HepG2 (cell line): Measurements from ENCODE around the gene LRIF1. TPM values are rescaled to one million over a fixed set of nuclear protein-coding genes. Genes with fewer than 3 reads are reported as not detected.
A peak's percentile ranks its signal among the peaks of the same experiment; 100 is the strongest.

Experiments used
- CREM ChIP-seq, 2 experiments: sonication (generic) in 1 of 2; formaldehyde crosslinking in 1 of 2; IDR thresholded peaks; 2 replicates each; pipeline versions ENCODE4 v1.4.0 to v1.6.1; 2016 to 2020; ENCODE audit warnings: antibody characterized with exemption in 1 of 2, mild to moderate bottlenecking in 1 of 2, missing genetic modification reagents in 1 of 2
- DNMT3B ChIP-seq: conservative IDR thresholded peaks from 2 replicates; pipeline ENCODE4 v1.6.1; 2016; ENCODE audit warnings: missing biosample characterization, control low read depth
- FOXA1 ChIP-seq, 2 experiments: fragments of 450-650 bp in 1 of 2; sonication (generic) in 1 of 2; formaldehyde crosslinking in 1 of 2; IDR thresholded peaks; 2 replicates each; pipeline versions ENCODE4 v1.4.0 to v1.6.1; 2016 to 2020; ENCODE audit warnings: missing genetic modification reagents in 1 of 2
- GMEB1 ChIP-seq: sonication (generic); formaldehyde crosslinking; IDR thresholded peaks from 2 replicates; pipeline ENCODE4 v1.5.1; 2020; ENCODE audit warnings: missing genetic modification reagents, mild to moderate bottlenecking, borderline replicate concordance
- KAT7 ChIP-seq: IDR thresholded peaks from 2 replicates; pipeline ENCODE4 v1.6.1; 2018; ENCODE audit warnings: borderline replicate concordance, missing compliant biosample characterization
- KIAA2018 ChIP-seq: sonication (generic); formaldehyde crosslinking; IDR thresholded peaks from 2 replicates; pipeline ENCODE4 v1.5.0; 2020; ENCODE audit warnings: mild to moderate bottlenecking, missing genetic modification reagents, borderline replicate concordance
- RFXAP ChIP-seq: sonication (generic); formaldehyde crosslinking; IDR thresholded peaks from 2 replicates; pipeline ENCODE4 v1.4.0; 2020; ENCODE audit warnings: missing genetic modification reagents, borderline replicate concordance
- SATB2 ChIP-seq: sonication (generic); formaldehyde crosslinking; IDR thresholded peaks from 2 replicates; pipeline ENCODE4 v1.5.0; 2020; ENCODE audit warnings: missing genetic modification reagents
- SNAI1 ChIP-seq: sonication (generic); formaldehyde crosslinking; IDR thresholded peaks from 2 replicates; pipeline ENCODE4 v1.5.0; 2020; ENCODE audit warnings: mild to moderate bottlenecking, missing genetic modification reagents, borderline replicate concordance
- TCF7 ChIP-seq: sonication (generic); IDR thresholded peaks from 2 replicates; pipeline ENCODE4 v1.6.1; 2016; ENCODE audit warnings: antibody characterized with exemption, low read depth
- ZNF253 ChIP-seq: sonication (generic); formaldehyde crosslinking; IDR thresholded peaks from 2 replicates; pipeline ENCODE4 v1.8.0; 2022; ENCODE audit warnings: mild to moderate bottlenecking, missing genetic modification reagents, borderline replicate concordance
- polyA plus RNA-seq, 8 experiments: library from polyadenylated mRNA; depleted of rRNA in 3 of 8; stranded (reverse) in 7 of 8; unstranded in 1 of 8; fragments of >200 nt; fragmentation: Illumina TruSeq in 4 of 8; extraction: Trizol in 4 of 8; gene quantifications; 2 replicates each; pipeline versions ENCODE4 v1.2.1 to v1.2.3, GENCODE V29; 2011 to 2016; ENCODE audit warnings: low read depth in 4 of 8, missing spikeins in 1 of 8, mixed read lengths in 1 of 8; ENCODE audit not compliant: insufficient read depth in 1 of 8
- total RNA-seq, 5 experiments: library from RNA; depleted of rRNA; stranded (reverse); fragments of >200 nt; fragmentation: Illumina TruSeq; extraction: Trizol; gene quantifications; 2 replicates each; pipeline ENCODE4 v1.2.3, GENCODE V29; 2016; ENCODE audit warnings: low read depth in 1 of 5
- TF ChIP-seq, protein P1 (sequence below): sonication (generic); formaldehyde crosslinking; IDR thresholded peaks from 2 replicates; pipeline ENCODE4 v1.8.0; 2022; ENCODE audit warnings: mild to moderate bottlenecking, missing genetic modification reagents, moderate library complexity
- TF ChIP-seq, protein P2 (sequence below): sonication (generic); formaldehyde crosslinking; IDR thresholded peaks from 2 replicates; pipeline ENCODE4 v1.9.0; 2022; ENCODE audit warnings: missing genetic modification reagents, mild to moderate bottlenecking, borderline replicate concordance

LRIF1 gene
- total and polyA plus RNA-seq, 2 of the 13 experiments (the other 11 are each of a cell fraction or from before 2014, with no cell fraction given), result 18.4 to 42.4 TPM

DNA sequence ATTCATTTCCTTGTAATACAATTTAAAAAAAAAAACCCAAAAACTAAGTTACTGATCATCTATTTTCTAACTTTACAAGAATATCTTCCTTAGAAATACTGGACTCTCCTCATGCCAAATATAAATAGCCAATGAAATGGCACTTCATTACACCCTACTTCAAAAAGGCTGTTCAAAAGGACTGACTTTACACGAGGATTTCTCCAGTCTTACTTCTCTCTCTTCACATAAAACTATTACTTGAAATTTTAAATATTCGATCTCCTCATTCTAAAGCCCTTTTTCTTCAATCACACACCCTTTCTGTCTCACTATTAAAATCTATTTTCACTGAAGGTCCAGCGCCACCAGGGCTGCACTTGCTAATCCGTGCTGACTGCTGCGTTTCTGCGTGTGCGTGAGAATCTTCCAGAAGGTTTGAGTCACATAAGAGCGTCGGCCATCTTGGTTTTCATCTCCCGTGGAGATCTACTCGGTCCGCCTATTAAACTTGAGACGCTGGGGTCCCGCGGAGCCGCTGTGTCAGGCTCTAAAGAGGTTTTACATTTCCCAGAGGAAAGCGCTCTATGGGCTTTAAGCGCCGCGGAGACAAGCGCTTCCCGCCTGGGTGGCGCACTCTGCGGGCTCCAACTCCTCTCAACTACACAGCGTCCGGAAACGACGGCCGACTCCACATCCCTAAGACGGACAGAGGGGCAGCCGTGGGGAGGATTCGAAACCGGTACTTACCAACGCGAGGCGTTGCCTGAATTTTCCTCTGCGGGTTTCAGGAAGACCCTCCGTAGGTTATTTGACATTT is 631 bp downstream of the LRIF1 start (continued):
- TF ChIP-seq KIAA2018 (CRISPR knock-in tag), result no peak
- TF ChIP-seq FOXA1 (IDR thresholded peaks at IDR 0.05), result no peak
- no peak for TF ChIP-seq FOXA1 (CRISPR knock-in tag; IDR thresholded peaks at IDR 0.05)
- TF ChIP-seq SATB2 (CRISPR knock-in tag), result peak; percentile 87; the same call in 1 of the 2 replicates
- no peak for TF ChIP-seq CREM (IDR thresholded peaks at IDR 0.05)
- TF ChIP-seq CREM (CRISPR knock-in tag; IDR thresholded peaks at IDR 0.05), result no peak
- no peak for TF ChIP-seq TCF7
- TF ChIP-seq, protein P1, sequence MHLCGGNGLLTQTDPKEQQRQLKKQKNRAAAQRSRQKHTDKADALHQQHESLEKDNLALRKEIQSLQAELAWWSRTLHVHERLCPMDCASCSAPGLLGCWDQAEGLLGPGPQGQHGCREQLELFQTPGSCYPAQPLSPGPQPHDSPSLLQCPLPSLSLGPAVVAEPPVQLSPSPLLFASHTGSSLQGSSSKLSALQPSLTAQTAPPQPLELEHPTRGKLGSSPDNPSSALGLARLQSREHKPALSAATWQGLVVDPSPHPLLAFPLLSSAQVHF (CRISPR knock-in tag), result no peak; the same call in 1 of the 2 replicates
- TF ChIP-seq, protein P2, sequence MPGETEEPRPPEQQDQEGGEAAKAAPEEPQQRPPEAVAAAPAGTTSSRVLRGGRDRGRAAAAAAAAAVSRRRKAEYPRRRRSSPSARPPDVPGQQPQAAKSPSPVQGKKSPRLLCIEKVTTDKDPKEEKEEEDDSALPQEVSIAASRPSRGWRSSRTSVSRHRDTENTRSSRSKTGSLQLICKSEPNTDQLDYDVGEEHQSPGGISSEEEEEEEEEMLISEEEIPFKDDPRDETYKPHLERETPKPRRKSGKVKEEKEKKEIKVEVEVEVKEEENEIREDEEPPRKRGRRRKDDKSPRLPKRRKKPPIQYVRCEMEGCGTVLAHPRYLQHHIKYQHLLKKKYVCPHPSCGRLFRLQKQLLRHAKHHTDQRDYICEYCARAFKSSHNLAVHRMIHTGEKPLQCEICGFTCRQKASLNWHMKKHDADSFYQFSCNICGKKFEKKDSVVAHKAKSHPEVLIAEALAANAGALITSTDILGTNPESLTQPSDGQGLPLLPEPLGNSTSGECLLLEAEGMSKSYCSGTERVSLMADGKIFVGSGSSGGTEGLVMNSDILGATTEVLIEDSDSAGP (CRISPR knock-in tag), result no peak; the same call in 1 of the 2 replicates
- peak; percentile 92; the same call in 1 of the 2 replicates for TF ChIP-seq ZNF253 (CRISPR knock-in tag)
- TF ChIP-seq KAT7 (CRISPR knock-in tag), result 0 out of 2 replicates have a peak, but pooled peaks have one; percentile 10
- peak; percentile 45; the same call in 1 of the 2 replicates for TF ChIP-seq RFXAP (CRISPR knock-in tag)
- peak; percentile 97 for TF ChIP-seq DNMT3B (CRISPR knock-in tag)
- TF ChIP-seq SNAI1 (CRISPR knock-in tag), result 0 out of 2 replicates have a peak, but pooled peaks have one; percentile 78
- no peak for TF ChIP-seq GMEB1
